Neural crest cell (in vitro differentiated cells): ENCODE results near the gene GRWD1. TPM values are rescaled to one million over a fixed set of nuclear protein-coding genes. Genes with fewer than 3 reads are reported as not detected.

Experiments
- DNase-seq: peaks from one replicate; pipeline ENCODE4 v3.0.0; 2021; ENCODE audit warnings: low read depth, mixed read lengths, low spot score
- H3K27ac Mint-ChIP-seq: one replicate; pipeline ENCODE4 v1.8.0; 2021; ENCODE audit warnings: mild to moderate bottlenecking, mixed read lengths; ENCODE audit not compliant: unreplicated experiment
- H3K27me3 Mint-ChIP-seq: 2 replicates; pipeline ENCODE4 v1.8.0; 2021; ENCODE audit warnings: low read depth, mild to moderate bottlenecking, mixed read lengths
- H3K36me3 Mint-ChIP-seq: 2 replicates; pipeline ENCODE4 v1.8.0; 2021; ENCODE audit warnings: low read depth, mild to moderate bottlenecking, mixed read lengths
- H3K4me1 Mint-ChIP-seq: 2 replicates; pipeline ENCODE4 v1.8.0; 2021; ENCODE audit warnings: mixed read lengths
- H3K4me3 Mint-ChIP-seq: one replicate; pipeline ENCODE4 v1.8.0; 2021; ENCODE audit warnings: mild to moderate bottlenecking, mixed read lengths
- H3K9me3 Mint-ChIP-seq: 2 replicates; pipeline ENCODE4 v1.8.0; 2021; ENCODE audit warnings: mixed read lengths
- CTCF ChIP-seq: fragments of 200-600 bp; sonication (generic); conservative IDR thresholded peaks from 2 replicates; pipeline ENCODE4 v1.5.0; 2021; ENCODE audit warnings: antibody characterized with exemption, mild to moderate bottlenecking
- total RNA-seq: library from RNA; stranded (reverse); gene quantifications from 2 replicates; pipeline ENCODE4 v1.2.1, GENCODE V29; 2021

The GRWD1 gene
- total RNA-seq, 1 donor from 2014 or later = 56.1 TPM

- Mint-ChIP-seq H3K27ac (no peak overlapping the region), H3K27me3 (no peaks in the 10 kb centered on the region)
These were observed 12.4 kb upstream of the GRWD1 start for GRCh38 chr19:48433337-48433736.

GRCh38 chr19:48436586-48436985 lies 9.2 kb upstream of the GRWD1 start:
- Mint-ChIP-seq H3K4me1 (peaks cover 7% of the 10 kb centered on the region), H3K4me3 (no peak overlapping the region), H3K9me3 (peaks cover 3% of the 10 kb centered on the region), H3K36me3 (no peaks in the 10 kb centered on the region), H3K27me3 (no peaks in the 10 kb centered on the region), H3K27ac (no peak overlapping the region)
- no peak for TF ChIP-seq CTCF
- DNase-seq = no peak

More at GRCh38 chr19:48433337-48433736, 12.4 kb upstream of the GRWD1 start:
- no peak overlapping the region for H3K4me3 Mint-ChIP-seq
- H3K4me1 Mint-ChIP-seq = peaks cover 7% of the 10 kb centered on the region
- H3K9me3 Mint-ChIP-seq = peaks cover 6% of the 10 kb centered on the region
- no peak for DNase-seq
- peaks cover 4% of the 10 kb centered on the region for H3K36me3 Mint-ChIP-seq
- TF ChIP-seq CTCF = no peak

- DNase-seq = no peak
- no peak for TF ChIP-seq CTCF
- Mint-ChIP-seq H3K36me3 (no peaks in the 10 kb centered on the region), H3K4me1 (peaks cover 27% of the 10 kb centered on the region), H3K27me3 (no peaks in the 10 kb centered on the region), H3K9me3 (no peaks in the 10 kb centered on the region), H3K27ac (peak overlapping the region; percentile 12), H3K4me3 (peak overlapping the region; percentile 70)
These were observed 4.3 kb upstream of the GRWD1 start for GRCh38 chr19:48441360-48442050.

GRCh38 chr19:48442116-48443035 lies 3.4 kb upstream of the GRWD1 start:
- Mint-ChIP-seq H3K27ac (no peak overlapping the region), H3K4me3 (peak overlapping the region; percentile 47), H3K9me3 (no peaks in the 10 kb centered on the region), H3K4me1 (peaks cover 27% of the 10 kb centered on the region), H3K36me3 (no peaks in the 10 kb centered on the region), H3K27me3 (no peaks in the 10 kb centered on the region)
- no peak for DNase-seq
- TF ChIP-seq CTCF = no peak

- H3K27me3 Mint-ChIP-seq = no peaks in the 10 kb centered on the region
- H3K9me3 Mint-ChIP-seq = no peaks in the 10 kb centered on the region
- H3K4me1 Mint-ChIP-seq = peaks cover 28% of the 10 kb centered on the region
- H3K36me3 Mint-ChIP-seq = peaks cover 1% of the 10 kb centered on the region
- H3K27ac Mint-ChIP-seq = no peak overlapping the region
- no peak for TF ChIP-seq CTCF
- H3K4me3 Mint-ChIP-seq = no peak overlapping the region
- no peak for DNase-seq
These were observed 2.5 kb upstream of the GRWD1 start for GRCh38 chr19:48443256-48443655.
